ENCODE results near the gene GPAT2. TPM values are rescaled to one million over a fixed set of nuclear protein-coding genes. Genes with fewer than 3 reads are reported as not detected.
A peak's percentile ranks its signal among the peaks of the same experiment; 100 is the strongest.
"Not testable (repeated sequence)": the region's sequence is repeated elsewhere in the genome, so short reads cannot be mapped to it uniquely, and the experiment has no call there.

GPAT2 gene
- polyA plus RNA-seq, 1 donor = 1.7 TPM

- H3K27me3 ChIP-seq (ENCODE audit: control insufficient read depth, insufficient read depth, low read length); H3K9me3 ChIP-seq (ENCODE audit: control insufficient read depth, low read depth, low read length); DNase-seq; H3K4me1 ChIP-seq (ENCODE audit: control insufficient read depth, insufficient read depth, low read length); H3K36me3 ChIP-seq (ENCODE audit: control insufficient read depth, insufficient read depth, low read length); H3K27ac ChIP-seq (ENCODE audit: low read length); H3K4me3 ChIP-seq (ENCODE audit: low read length): not testable (repeated sequence)
- WGBS (ENCODE audit: insufficient coverage, low lambda C conversion rate) = no CpG with 5 or more reads among the region's 8 CpGs
These were observed 37.3 kb upstream of the GPAT2 start for GRCh38 chr2:96071977-96072491.

GRCh38 chr2:96071087-96071976 lies 36.6 kb upstream of the GPAT2 start:
- H3K9me3 ChIP-seq (ENCODE audit: control insufficient read depth, low read depth, low read length); H3K4me1 ChIP-seq (ENCODE audit: control insufficient read depth, insufficient read depth, low read length); DNase-seq; H3K4me3 ChIP-seq (ENCODE audit: low read length); H3K27me3 ChIP-seq (ENCODE audit: control insufficient read depth, insufficient read depth, low read length); H3K27ac ChIP-seq (ENCODE audit: low read length); H3K36me3 ChIP-seq (ENCODE audit: control insufficient read depth, insufficient read depth, low read length): not testable (repeated sequence)
- no CpG with 5 or more reads among the region's 16 CpGs for WGBS (ENCODE audit: insufficient coverage, low lambda C conversion rate)

GRCh38 chr2:96070351-96070750 lies 35.6 kb upstream of the GPAT2 start:
- H3K36me3 ChIP-seq (ENCODE audit: control insufficient read depth, insufficient read depth, low read length); H3K4me1 ChIP-seq (ENCODE audit: control insufficient read depth, insufficient read depth, low read length); DNase-seq; H3K27me3 ChIP-seq (ENCODE audit: control insufficient read depth, insufficient read depth, low read length); H3K9me3 ChIP-seq (ENCODE audit: control insufficient read depth, low read depth, low read length); H3K4me3 ChIP-seq (ENCODE audit: low read length); H3K27ac ChIP-seq (ENCODE audit: low read length): not testable (repeated sequence)
- WGBS (ENCODE audit: insufficient coverage, low lambda C conversion rate) = no CpG with 5 or more reads among the region's 5 CpGs

- not testable (repeated sequence) for H3K27ac ChIP-seq (ENCODE audit: low read length); H3K9me3 ChIP-seq (ENCODE audit: control insufficient read depth, low read depth, low read length); DNase-seq; H3K36me3 ChIP-seq (ENCODE audit: control insufficient read depth, insufficient read depth, low read length); H3K4me3 ChIP-seq (ENCODE audit: low read length); H3K27me3 ChIP-seq (ENCODE audit: control insufficient read depth, insufficient read depth, low read length); H3K4me1 ChIP-seq (ENCODE audit: control insufficient read depth, insufficient read depth, low read length)
- WGBS (ENCODE audit: insufficient coverage, low lambda C conversion rate) = no CpG with 5 or more reads among the region's 8 CpGs
These were observed 35.2 kb upstream of the GPAT2 start for GRCh38 chr2:96069878-96070277.

- not testable (repeated sequence) for H3K9me3 ChIP-seq (ENCODE audit: control insufficient read depth, low read depth, low read length); H3K36me3 ChIP-seq (ENCODE audit: control insufficient read depth, insufficient read depth, low read length); H3K27ac ChIP-seq (ENCODE audit: low read length); H3K4me1 ChIP-seq (ENCODE audit: control insufficient read depth, insufficient read depth, low read length); H3K4me3 ChIP-seq (ENCODE audit: low read length); H3K27me3 ChIP-seq (ENCODE audit: control insufficient read depth, insufficient read depth, low read length)
- no CpG with 5 or more reads among the region's 9 CpGs for WGBS (ENCODE audit: insufficient coverage, low lambda C conversion rate)
- DNase-seq = peak; percentile 37 to 48
These were observed 33.3 kb upstream of the GPAT2 start for GRCh38 chr2:96067902-96068581.

GRCh38 chr2:96067098-96067660 lies 32.5 kb upstream of the GPAT2 start:
- not testable (repeated sequence) for H3K9me3 ChIP-seq (ENCODE audit: control insufficient read depth, low read depth, low read length); H3K27me3 ChIP-seq (ENCODE audit: control insufficient read depth, insufficient read depth, low read length); H3K4me3 ChIP-seq (ENCODE audit: low read length); H3K4me1 ChIP-seq (ENCODE audit: control insufficient read depth, insufficient read depth, low read length); H3K27ac ChIP-seq (ENCODE audit: low read length); H3K36me3 ChIP-seq (ENCODE audit: control insufficient read depth, insufficient read depth, low read length); DNase-seq
- WGBS (ENCODE audit: insufficient coverage, low lambda C conversion rate) = no CpG with 5 or more reads among the region's 2 CpGs

GRCh38 chr2:96066511-96066910 lies 31.8 kb upstream of the GPAT2 start:
- no CpG with 5 or more reads among the region's 7 CpGs for WGBS (ENCODE audit: insufficient coverage, low lambda C conversion rate)
- not testable (repeated sequence) for H3K27me3 ChIP-seq (ENCODE audit: control insufficient read depth, insufficient read depth, low read length); H3K9me3 ChIP-seq (ENCODE audit: control insufficient read depth, low read depth, low read length); H3K4me1 ChIP-seq (ENCODE audit: control insufficient read depth, insufficient read depth, low read length); H3K4me3 ChIP-seq (ENCODE audit: low read length); H3K36me3 ChIP-seq (ENCODE audit: control insufficient read depth, insufficient read depth, low read length); H3K27ac ChIP-seq (ENCODE audit: low read length); DNase-seq

GRCh38 chr2:96065954-96066353 lies 31.2 kb upstream of the GPAT2 start:
- not testable (repeated sequence) for H3K27ac ChIP-seq (ENCODE audit: low read length); H3K9me3 ChIP-seq (ENCODE audit: control insufficient read depth, low read depth, low read length); H3K4me1 ChIP-seq (ENCODE audit: control insufficient read depth, insufficient read depth, low read length); DNase-seq; H3K36me3 ChIP-seq (ENCODE audit: control insufficient read depth, insufficient read depth, low read length); H3K27me3 ChIP-seq (ENCODE audit: control insufficient read depth, insufficient read depth, low read length); H3K4me3 ChIP-seq (ENCODE audit: low read length)
- no CpG with 5 or more reads among the region's 4 CpGs for WGBS (ENCODE audit: insufficient coverage, low lambda C conversion rate)

GRCh38 chr2:96065381-96065930 lies 30.7 kb upstream of the GPAT2 start:
- no CpG with 5 or more reads among the region's 4 CpGs for WGBS (ENCODE audit: insufficient coverage, low lambda C conversion rate)
- Histone ChIP-seq H3K36me3 (ENCODE audit: control insufficient read depth, insufficient read depth, low read length) (no peaks in the 10 kb centered on the region), H3K27me3 (ENCODE audit: control insufficient read depth, insufficient read depth, low read length) (no peaks in the 10 kb centered on the region), H3K4me3 (ENCODE audit: low read length) (no peak overlapping the region), H3K27ac (ENCODE audit: low read length) (no peak overlapping the region), H3K9me3 (ENCODE audit: control insufficient read depth, low read depth, low read length) (no peaks in the 10 kb centered on the region), H3K4me1 (ENCODE audit: control insufficient read depth, insufficient read depth, low read length) (no peaks in the 10 kb centered on the region)
- DNase-seq = no peak

- H3K4me1 ChIP-seq (ENCODE audit: control insufficient read depth, insufficient read depth, low read length); H3K9me3 ChIP-seq (ENCODE audit: control insufficient read depth, low read depth, low read length); DNase-seq; H3K4me3 ChIP-seq (ENCODE audit: low read length); H3K27me3 ChIP-seq (ENCODE audit: control insufficient read depth, insufficient read depth, low read length); H3K27ac ChIP-seq (ENCODE audit: low read length); H3K36me3 ChIP-seq (ENCODE audit: control insufficient read depth, insufficient read depth, low read length): not testable (repeated sequence)
These were observed 30.0 kb upstream of the GPAT2 start for GRCh38 chr2:96064760-96065159.

Measured in large intestine (tissue), 3 donors.